ENCODE measurements around the gene LRRC8C. TPM values are rescaled to one million over a fixed set of nuclear protein-coding genes. Genes with fewer than 3 reads are reported as not detected.

LRRC8C gene
- total RNA-seq, 1 experiment from 2014 or later = 8.4 TPM

DNA sequence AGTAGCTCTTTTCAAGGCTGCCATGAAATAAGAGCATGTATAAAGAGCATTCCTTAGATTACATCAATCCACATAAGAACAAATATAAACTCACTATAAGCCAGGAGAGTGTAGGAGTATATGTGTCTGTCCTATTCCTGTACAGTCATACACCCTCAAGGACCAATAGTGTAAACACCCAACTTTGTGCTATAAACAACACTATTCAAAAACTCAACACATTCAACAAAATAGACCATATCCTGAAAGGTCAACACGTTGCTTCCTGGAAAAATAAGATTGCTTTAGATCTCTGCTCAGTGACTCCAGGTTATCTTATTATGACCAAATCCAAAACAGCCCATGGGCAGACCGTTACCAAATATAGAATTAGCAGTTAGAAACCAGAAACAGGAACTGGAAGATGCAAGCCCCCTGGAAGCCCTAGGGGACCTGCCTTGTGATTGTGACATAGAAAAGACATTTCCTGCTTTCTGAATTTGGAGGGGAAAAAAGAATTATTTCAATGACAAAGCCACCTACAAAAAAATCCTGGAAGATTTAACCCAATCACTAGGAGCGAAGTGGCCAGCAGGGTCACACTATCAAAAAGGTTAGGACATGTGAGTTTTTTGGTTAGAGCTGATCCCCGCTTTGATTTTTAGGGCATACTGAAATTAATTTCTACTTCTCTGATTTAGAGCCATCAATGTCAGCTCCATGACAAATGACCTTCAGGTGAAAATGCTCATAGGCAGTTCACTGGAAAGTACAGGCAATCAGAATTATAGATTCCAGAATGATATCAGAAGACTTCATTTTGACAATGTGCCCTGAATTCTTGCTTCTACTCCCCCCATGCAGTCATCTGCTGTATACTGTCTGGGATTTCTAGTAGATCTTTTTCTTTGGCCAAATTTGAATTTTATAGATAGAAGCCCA, 59.9 kb downstream of the LRRC8C start (continued):
- no peak for TF ChIP-seq JUND (IDR thresholded peaks at IDR 0.05)
- TF ChIP-seq EGR1 (IDR thresholded peaks at IDR 0.05; ENCODE audit: low read depth) = no peak
- TF ChIP-seq SP1 (IDR thresholded peaks at IDR 0.05; ENCODE audit: low read depth) = no peak
- no peak for TF ChIP-seq CBX3 (IDR thresholded peaks at IDR 0.05; ENCODE audit: low read depth)
- TF ChIP-seq ZFX (IDR thresholded peaks at IDR 0.05) = no peak
- no peak for TF ChIP-seq ZNF274 (IDR thresholded peaks at IDR 0.05; ENCODE audit: low read depth, low read length)
- no peak for TF ChIP-seq FOSL1 (IDR thresholded peaks at IDR 0.05; ENCODE audit: low read depth)
- TF ChIP-seq YY1 (IDR thresholded peaks at IDR 0.05; ENCODE audit: extremely low read depth, insufficient replicate concordance, low read depth, low read length) = no peak

DNA sequence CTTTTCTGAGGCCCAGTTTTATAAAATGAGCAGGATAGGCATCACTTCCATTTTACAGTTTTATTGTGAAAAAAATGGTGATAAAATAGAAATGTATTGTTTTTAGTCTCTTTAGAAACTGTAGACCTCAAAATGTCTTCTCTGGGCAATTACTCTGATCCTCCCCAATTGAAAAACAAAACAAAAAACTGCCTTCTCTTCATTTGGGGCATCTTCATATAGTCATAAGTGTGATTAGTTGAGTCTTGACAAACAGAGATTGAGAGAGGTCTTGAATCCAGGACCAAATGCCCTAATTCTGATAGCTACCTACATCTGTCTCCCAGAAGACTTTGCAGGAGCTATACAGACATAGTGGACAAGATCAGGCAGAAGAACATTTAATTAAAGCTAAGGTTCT, 62.9 kb downstream of the LRRC8C start:
- no peaks in the 10 kb centered on the region for H3K4me1 ChIP-seq (ENCODE audit: control insufficient read depth in 1 of 2, insufficient read depth in 2 of 2, low read length in 2 of 2)
- ATAC-seq (no peak), DNase-seq (ENCODE audit: low read depth, low spot score) (no peak)
- H3K4me3 ChIP-seq (replicated peaks in 1 of 2; ENCODE audit: low read depth in 1 of 2, low read length in 2 of 2) = no peak overlapping the region
- ChIA-PET POLR2A (no interaction called here), RAD21 (ENCODE audit: low non-redundant PET in 1 of 2, low total read pairs in 2 of 2, uncharacterized antibody in 2 of 2, unreplicated experiment in 2 of 2) (no interaction called here), CTCF (no interaction called here)
- intact Hi-C loops (cut with micrococcal nuclease) = no loop called here
- H4K20me1 ChIP-seq (ENCODE audit: insufficient read depth) = no peaks in the 10 kb centered on the region
- no peaks in the 10 kb centered on the region for H3K27me3 ChIP-seq (ENCODE audit: insufficient read depth, low read length)
- H3K9me2 ChIP-seq (ENCODE audit: insufficient read depth) = no peaks in the 10 kb centered on the region
- no peaks in the 10 kb centered on the region for H3K36me3 ChIP-seq (ENCODE audit: control insufficient read depth in 1 of 2, insufficient read depth in 2 of 2, low read length in 2 of 2)
- H3K9ac ChIP-seq (ENCODE audit: low read length) = no peak overlapping the region
- H3K9me3 ChIP-seq (ENCODE audit: control insufficient read depth in 1 of 2, insufficient read depth in 1 of 2, low read depth in 1 of 2, low read length in 2 of 2) = no peaks in the 10 kb centered on the region
- no peaks in the 10 kb centered on the region for H3K79me2 ChIP-seq (ENCODE audit: insufficient read depth, low read length)
- H3K27ac ChIP-seq (ENCODE audit: low read depth, low read length) = no peak overlapping the region
- no TSS peak for BruUV-seq (replicated peaks)
- TF ChIP-seq POLR2AphosphoS5 (IDR thresholded peaks at IDR 0.05; ENCODE audit: low read depth, low read length) (no peak), EZH2 (IDR thresholded peaks at IDR 0.05) (no peak), YY1 (IDR thresholded peaks at IDR 0.05; ENCODE audit: extremely low read depth, insufficient replicate concordance, low read depth, low read length) (no peak), POLR2A (IDR thresholded peaks at IDR 0.05; ENCODE audit: borderline replicate concordance, extremely low read depth, insufficient read depth, insufficient read length) (no peak), ELF1 (IDR thresholded peaks at IDR 0.05; ENCODE audit: borderline replicate concordance, low read depth) (no peak), TCF7L2 (IDR thresholded peaks at IDR 0.05; ENCODE audit: borderline replicate concordance, extremely low read depth, insufficient read depth, insufficient read length) (no peak), CBX3 (IDR thresholded peaks at IDR 0.05; ENCODE audit: low read depth) (no peak), ZFX (IDR thresholded peaks at IDR 0.05) (no peak), EGR1 (IDR thresholded peaks at IDR 0.05; ENCODE audit: low read depth) (no peak), SIN3A (IDR thresholded peaks at IDR 0.05; ENCODE audit: low read depth) (no peak)
- TF ChIP-seq, protein P1, sequence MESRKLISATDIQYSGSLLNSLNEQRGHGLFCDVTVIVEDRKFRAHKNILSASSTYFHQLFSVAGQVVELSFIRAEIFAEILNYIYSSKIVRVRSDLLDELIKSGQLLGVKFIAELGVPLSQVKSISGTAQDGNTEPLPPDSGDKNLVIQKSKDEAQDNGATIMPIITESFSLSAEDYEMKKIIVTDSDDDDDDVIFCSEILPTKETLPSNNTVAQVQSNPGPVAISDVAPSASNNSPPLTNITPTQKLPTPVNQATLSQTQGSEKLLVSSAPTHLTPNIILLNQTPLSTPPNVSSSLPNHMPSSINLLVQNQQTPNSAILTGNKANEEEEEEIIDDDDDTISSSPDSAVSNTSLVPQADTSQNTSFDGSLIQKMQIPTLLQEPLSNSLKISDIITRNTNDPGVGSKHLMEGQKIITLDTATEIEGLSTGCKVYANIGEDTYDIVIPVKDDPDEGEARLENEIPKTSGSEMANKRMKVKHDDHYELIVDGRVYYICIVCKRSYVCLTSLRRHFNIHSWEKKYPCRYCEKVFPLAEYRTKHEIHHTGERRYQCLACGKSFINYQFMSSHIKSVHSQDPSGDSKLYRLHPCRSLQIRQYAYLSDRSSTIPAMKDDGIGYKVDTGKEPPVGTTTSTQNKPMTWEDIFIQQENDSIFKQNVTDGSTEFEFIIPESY (IDR thresholded peaks at IDR 0.05; ENCODE audit: extremely low read depth, insufficient replicate concordance, low read length) = no peak
- TF ChIP-seq, protein P2, sequence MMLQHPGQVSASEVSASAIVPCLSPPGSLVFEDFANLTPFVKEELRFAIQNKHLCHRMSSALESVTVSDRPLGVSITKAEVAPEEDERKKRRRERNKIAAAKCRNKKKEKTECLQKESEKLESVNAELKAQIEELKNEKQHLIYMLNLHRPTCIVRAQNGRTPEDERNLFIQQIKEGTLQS (IDR thresholded peaks at IDR 0.05) = no peak
- TF ChIP-seq, protein P3, sequence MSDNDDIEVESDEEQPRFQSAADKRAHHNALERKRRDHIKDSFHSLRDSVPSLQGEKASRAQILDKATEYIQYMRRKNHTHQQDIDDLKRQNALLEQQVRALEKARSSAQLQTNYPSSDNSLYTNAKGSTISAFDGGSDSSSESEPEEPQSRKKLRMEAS (IDR thresholded peaks at IDR 0.05) = no peak
- TF ChIP-seq, protein P4, sequence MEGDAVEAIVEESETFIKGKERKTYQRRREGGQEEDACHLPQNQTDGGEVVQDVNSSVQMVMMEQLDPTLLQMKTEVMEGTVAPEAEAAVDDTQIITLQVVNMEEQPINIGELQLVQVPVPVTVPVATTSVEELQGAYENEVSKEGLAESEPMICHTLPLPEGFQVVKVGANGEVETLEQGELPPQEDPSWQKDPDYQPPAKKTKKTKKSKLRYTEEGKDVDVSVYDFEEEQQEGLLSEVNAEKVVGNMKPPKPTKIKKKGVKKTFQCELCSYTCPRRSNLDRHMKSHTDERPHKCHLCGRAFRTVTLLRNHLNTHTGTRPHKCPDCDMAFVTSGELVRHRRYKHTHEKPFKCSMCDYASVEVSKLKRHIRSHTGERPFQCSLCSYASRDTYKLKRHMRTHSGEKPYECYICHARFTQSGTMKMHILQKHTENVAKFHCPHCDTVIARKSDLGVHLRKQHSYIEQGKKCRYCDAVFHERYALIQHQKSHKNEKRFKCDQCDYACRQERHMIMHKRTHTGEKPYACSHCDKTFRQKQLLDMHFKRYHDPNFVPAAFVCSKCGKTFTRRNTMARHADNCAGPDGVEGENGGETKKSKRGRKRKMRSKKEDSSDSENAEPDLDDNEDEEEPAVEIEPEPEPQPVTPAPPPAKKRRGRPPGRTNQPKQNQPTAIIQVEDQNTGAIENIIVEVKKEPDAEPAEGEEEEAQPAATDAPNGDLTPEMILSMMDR (IDR thresholded peaks at IDR 0.05 in 2 of 3, conservative IDR thresholded peaks at IDR 0.05 in 1 of 3; ENCODE audit: borderline replicate concordance in 1 of 3, insufficient read depth in 1 of 3, low read depth in 2 of 3, low read length in 2 of 3) = no peak
- no peak overlapping the region for H2AFZ ChIP-seq (ENCODE audit: low read depth, low read length, poor library complexity, severe bottlenecking)
- no peak overlapping the region for H3K4me2 ChIP-seq (ENCODE audit: low read length)

All from HCT116 (cell line).